Keratinocyte (primary cell): ENCODE data around the gene STK32C. TPM values are rescaled to one million over a fixed set of nuclear protein-coding genes. Genes with fewer than 3 reads are reported as not detected.

Experiments used
- DNase-seq: peaks from one replicate; pipeline ENCODE4 v3.0.0-alpha.2; 2011; ENCODE audit warnings: low read depth, missing footprints, low spot score
- FAIRE-seq: peaks from 2 replicates; lab custom pipeline; 2011; peaks lifted over from hg19 to GRCh38; lab: Jason Lieb, UNC
- H2AFZ ChIP-seq: 2 replicates; pipeline ENCODE4 v1.6.0; 2012; ENCODE audit warnings: low read length, control low read depth, inconsistent platforms; ENCODE audit not compliant: control insufficient read depth
- H3K27ac ChIP-seq: 2 replicates; pipeline ENCODE4 v1.5.1; 2011; ENCODE audit warnings: low read length; ENCODE audit not compliant: control insufficient read depth, insufficient read depth
- H3K27me3 ChIP-seq: 3 replicates; pipeline ENCODE4 v1.6.0; 2011; ENCODE audit warnings: low read length; ENCODE audit not compliant: control insufficient read depth, insufficient read depth; ENCODE audit errors: extremely low read depth
- H3K36me3 ChIP-seq, 2 experiments: 2 replicates in 1 of 2; 3 replicates in 1 of 2; pipeline ENCODE4 v1.5.1; 2011; ENCODE audit warnings: low read length in 2 of 2, mild to moderate bottlenecking in 1 of 2; ENCODE audit not compliant: control insufficient read depth in 2 of 2, insufficient read depth in 2 of 2; ENCODE audit errors: extremely low read depth in 1 of 2
- H3K4me1 ChIP-seq: 3 replicates; pipeline ENCODE4 v1.5.1; 2011; ENCODE audit warnings: low read length; ENCODE audit not compliant: control insufficient read depth, insufficient read depth; ENCODE audit errors: extremely low read depth
- H3K4me2 ChIP-seq: 3 replicates; pipeline ENCODE4 v1.6.0; 2011; ENCODE audit warnings: low read depth, low read length; ENCODE audit not compliant: control insufficient read depth, insufficient read depth; ENCODE audit errors: extremely low read depth
- H3K4me3 ChIP-seq, 3 experiments: fragments of 200-600 bp in 1 of 3; sonication (generic) in 1 of 3; 2 replicates in 2 of 3; 3 replicates in 1 of 3; pipeline ENCODE4 v1.5.1; 2011 to 2016; ENCODE audit warnings: low read length in 3 of 3, mild to moderate bottlenecking in 3 of 3, control low read depth in 2 of 3, inconsistent platforms in 1 of 3, low read depth in 1 of 3, mixed read lengths in 1 of 3, mixed run types in 1 of 3, moderate library complexity in 1 of 3; ENCODE audit not compliant: control insufficient read depth in 2 of 3, insufficient read depth in 2 of 3; ENCODE audit errors: extremely low read depth in 1 of 3
- H3K79me2 ChIP-seq: 2 replicates; pipeline ENCODE4 v1.6.0; 2012; ENCODE audit warnings: low read length; ENCODE audit not compliant: control insufficient read depth, insufficient read depth
- H3K9ac ChIP-seq: 3 replicates; pipeline ENCODE4 v1.6.0; 2011; ENCODE audit warnings: low read length; ENCODE audit not compliant: control insufficient read depth, insufficient read depth; ENCODE audit errors: extremely low read depth
- H3K9me1 ChIP-seq: 3 replicates; pipeline ENCODE4 v1.6.0; 2011; ENCODE audit warnings: low read length; ENCODE audit not compliant: control insufficient read depth, insufficient read depth; ENCODE audit errors: extremely low read depth
- H3K9me3 ChIP-seq: 2 replicates; pipeline ENCODE4 v1.5.1; 2012; ENCODE audit warnings: low read depth, low read length; ENCODE audit not compliant: control insufficient read depth
- H4K20me1 ChIP-seq: 3 replicates; pipeline ENCODE4 v1.6.0; 2011; ENCODE audit warnings: low read length; ENCODE audit not compliant: control insufficient read depth, insufficient read depth; ENCODE audit errors: extremely low read depth
- CTCF ChIP-seq, 3 experiments: IDR thresholded peaks in 1 of 3; conservative IDR thresholded peaks in 1 of 3; optimal IDR thresholded peaks in 1 of 3; 2 replicates in 2 of 3; 3 replicates in 1 of 3; pipeline versions ENCODE3 to v1.5.1; 2011; ENCODE audit warnings: low read length in 3 of 3, mild to moderate bottlenecking in 3 of 3, moderate library complexity in 2 of 3, control low read depth in 1 of 3, inconsistent platforms in 1 of 3; ENCODE audit not compliant: insufficient read depth in 2 of 3; ENCODE audit errors: extremely low read depth in 1 of 3
- EZH2 ChIP-seq: IDR thresholded peaks from one replicate; pipeline ENCODE4 v1.6.1; 2012; ENCODE audit warnings: inconsistent platforms, mild to moderate bottlenecking, low read length, moderate library complexity
- dilution Hi-C: fragments of 300-500 bp; cut with MboI; formaldehyde crosslinking; loops from one replicate; pipeline ENCODE4 v1.7.0; 2020; ENCODE audit warnings: low sequenced_read_pairs; ENCODE audit not compliant: extremely low pct_ligation_motif_present
- polyA plus RNA-seq, 5 experiments: library from polyadenylated mRNA; depleted of rRNA in 3 of 5; stranded (reverse) in 3 of 5; stranded (forward) in 1 of 5; unstranded in 1 of 5; fragments of >200 nt; gene quantifications; 1 replicate in 1 of 5; 2 replicates in 3 of 5; 3 replicates in 1 of 5; pipeline versions ENCODE4 v1.2.1 to v1.2.3, GENCODE V29; 2011 to 2012; ENCODE audit warnings: missing spikeins in 2 of 5, low read depth in 1 of 5, low replicate concordance in 1 of 5

STK32C gene
- polyA plus RNA-seq, 1 donor (not counting 4 experiments of a cell fraction or from before 2014, with no cell fraction given): 4.1 TPM

GRCh38 chr10:132192076-132192975 lies 115.4 kb downstream of the STK32C start:
- dilution Hi-C loops: no loop called here

GRCh38 chr10:132189810-132190422 lies 117.8 kb downstream of the STK32C start:
- no peak overlapping the region for H3K4me2 ChIP-seq
- DNase-seq (no peak), FAIRE-seq (no peak)
- TF ChIP-seq CTCF (optimal IDR thresholded peaks at IDR 0.05 in 1 of 3, IDR thresholded peaks at IDR 0.05 in 1 of 3, conservative IDR thresholded peaks at IDR 0.05 in 1 of 3; ENCODE audit: extremely low read depth in 1 of 3, insufficient read depth in 2 of 3, low read length in 3 of 3) (no peak), EZH2 (no peak)
- H3K27ac ChIP-seq: no peak overlapping the region
- no peak overlapping the region for H2AFZ ChIP-seq
- dilution Hi-C loops: no loop called here
- peaks cover 37% of the 10 kb centered on the region for H3K27me3 ChIP-seq
- H3K9me1 ChIP-seq: no peaks in the 10 kb centered on the region
- no peak overlapping the region for H3K4me3 ChIP-seq
- no peaks in the 10 kb centered on the region for H3K4me1 ChIP-seq
- no peaks in the 10 kb centered on the region for H3K36me3 ChIP-seq
- no peak overlapping the region for H3K9ac ChIP-seq
- H3K9me3 ChIP-seq: no peaks in the 10 kb centered on the region
- peaks cover 3% of the 10 kb centered on the region for H3K79me2 ChIP-seq
- peaks cover 4% of the 10 kb centered on the region for H4K20me1 ChIP-seq

More at GRCh38 chr10:132192076-132192975, 115.4 kb downstream of the STK32C start:
- Histone ChIP-seq H3K4me1 (no peaks in the 10 kb centered on the region), H3K79me2 (peaks cover 3% of the 10 kb centered on the region), H3K27me3 (peaks cover 18% of the 10 kb centered on the region), H3K4me3 (no peak overlapping the region), H3K4me2 (no peak overlapping the region), H2AFZ (no peak overlapping the region), H3K36me3 (no peaks in the 10 kb centered on the region), H3K27ac (no peak overlapping the region), H3K9me1 (no peaks in the 10 kb centered on the region), H3K9me3 (no peaks in the 10 kb centered on the region), H3K9ac (no peak overlapping the region), H4K20me1 (peaks cover 4% of the 10 kb centered on the region)
- no peak for TF ChIP-seq EZH2
- no peak for TF ChIP-seq CTCF (optimal IDR thresholded peaks at IDR 0.05 in 1 of 3, IDR thresholded peaks at IDR 0.05 in 1 of 3, conservative IDR thresholded peaks at IDR 0.05 in 1 of 3; ENCODE audit: extremely low read depth in 1 of 3, insufficient read depth in 2 of 3, low read length in 3 of 3)
- DNase-seq (no peak), FAIRE-seq (no peak)
